HG03521 (cell line): ENCODE results near the gene KIF3A.

ENCODE experiments used
- ATAC-seq: cut with Tn5 transposase; IDR thresholded peaks from one replicate; pipeline ENCODE4 v1.9.1; 2021; ENCODE audit warnings: mild to moderate bottlenecking, moderate library complexity; ENCODE audit not compliant: unreplicated experiment

KIF3A gene

GRCh38 chr5:132665574-132666080 lies 71.7 kb downstream of the KIF3A start:
- no peak for ATAC-seq

GRCh38 chr5:132664696-132665209 lies 72.6 kb downstream of the KIF3A start:
- ATAC-seq = no peak

- peak; percentile 47 for ATAC-seq
Measured at GRCh38 chr5:132663771-132664695, 73.3 kb downstream of the KIF3A start.

GRCh38 chr5:132662925-132663770 lies 74.2 kb downstream of the KIF3A start:
- peak; percentile 40 for ATAC-seq

GRCh38 chr5:132662004-132662401 lies 75.3 kb downstream of the KIF3A start:
- no peak for ATAC-seq

- ATAC-seq = no peak
Measured at GRCh38 chr5:132661231-132662003, 75.9 kb downstream of the KIF3A start.

GRCh38 chr5:132659598-132660493 lies 77.5 kb downstream of the KIF3A start:
- no peak for ATAC-seq

- ATAC-seq = no peak
Measured at GRCh38 chr5:132658381-132659302, 78.7 kb downstream of the KIF3A start.

GRCh38 chr5:132657676-132658380 lies 79.5 kb downstream of the KIF3A start, which contains the start of gene IL13:
Gene IL13 (plus strand): TSS chr5:132658173. CDS start chr5:132658187, 14 bp downstream.
- ATAC-seq = no peak

- no peak for ATAC-seq
Measured at GRCh38 chr5:132656774-132657355, 80.5 kb downstream of the KIF3A start.

- ATAC-seq = no peak
Measured at GRCh38 chr5:132655821-132656773, 81.2 kb downstream of the KIF3A start.

GRCh38 chr5:132653716-132654115 lies 83.6 kb downstream of the KIF3A start:
- no peak for ATAC-seq

- no peak for ATAC-seq
Measured at GRCh38 chr5:132651838-132652469, 85.4 kb downstream of the KIF3A start.

GRCh38 chr5:132648355-132648754 lies 89.0 kb downstream of the KIF3A start:
- no peak for ATAC-seq

GRCh38 chr5:132647473-132647872 lies 89.9 kb downstream of the KIF3A start:
- ATAC-seq = no peak
